WTC11 (cell line): ENCODE results near the gene ASF1A. TPM values are rescaled to one million over a fixed set of nuclear protein-coding genes. Genes with fewer than 3 reads are reported as not detected.

Experiments used
- ATAC-seq: fragments of 200-7000 bp; cut with Tn5 transposase; 2 replicates; pipeline ENCODE4 v1.10.0; 2021; ENCODE audit warnings: mild to moderate bottlenecking, moderate library complexity
- CTCF ChIA-PET: fragments of 300-600 bp; sonication (Branson Sonifier 250); formaldehyde crosslinking; loops from one replicate; lab custom pipeline; 2021; ENCODE audit warnings: antibody characterized with exemption; lab: Charles Lee
- POLR2A ChIA-PET: fragments of 350-600 bp; sonication (Branson Sonifier 250); formaldehyde crosslinking; loops from one replicate; lab custom pipeline; 2021; ENCODE audit warnings: antibody characterized with exemption; lab: Charles Lee
- DNase-seq: peaks from one replicate; pipeline ENCODE4 v3.0.0; 2021; ENCODE audit warnings: low spot score
- H3K27ac Mint-ChIP-seq: 2 replicates; pipeline ENCODE4 v1.8.0; 2021; ENCODE audit warnings: mixed read lengths
- H3K27me3 Mint-ChIP-seq: 2 replicates; pipeline ENCODE4 v1.8.0; 2021; ENCODE audit warnings: low read depth, mild to moderate bottlenecking, moderate library complexity, mixed read lengths
- H3K36me3 Mint-ChIP-seq: 2 replicates; pipeline ENCODE4 v1.8.0; 2021; ENCODE audit warnings: mixed read lengths
- H3K4me1 Mint-ChIP-seq: 2 replicates; pipeline ENCODE4 v1.8.0; 2022; ENCODE audit warnings: mixed read lengths
- H3K4me3 Mint-ChIP-seq: 2 replicates; pipeline ENCODE4 v1.8.0; 2021; ENCODE audit warnings: mild to moderate bottlenecking, moderate library complexity, mixed read lengths
- H3K9me3 Mint-ChIP-seq: 2 replicates; pipeline ENCODE4 v1.8.0; 2021; ENCODE audit warnings: mixed read lengths
- ATF1 ChIP-seq: sonication (generic); formaldehyde crosslinking; IDR thresholded peaks from 2 replicates; pipeline ENCODE4 v1.8.1; 2023; ENCODE audit warnings: mild to moderate bottlenecking, moderate library complexity, missing genetic modification reagents
- ATF2 ChIP-seq: sonication (generic); formaldehyde crosslinking; IDR thresholded peaks from 2 replicates; pipeline ENCODE4 v1.8.1; 2022; ENCODE audit warnings: low read depth, missing genetic modification reagents, borderline replicate concordance
- CREB1 ChIP-seq: sonication (generic); formaldehyde crosslinking; IDR thresholded peaks from 2 replicates; pipeline ENCODE4 v1.8.0; 2023; ENCODE audit warnings: mild to moderate bottlenecking, missing genetic modification reagents
- CTCF ChIP-seq: fragments of 200-600 bp; IDR thresholded peaks from 2 replicates; pipeline ENCODE4 v1.8.0; 2022; ENCODE audit warnings: antibody characterized with exemption
- E2F1 ChIP-seq: sonication (generic); formaldehyde crosslinking; IDR thresholded peaks from 2 replicates; pipeline ENCODE4 v1.8.0; 2022; ENCODE audit warnings: mild to moderate bottlenecking, missing genetic modification reagents
- FOXK1 ChIP-seq: sonication (generic); formaldehyde crosslinking; IDR thresholded peaks from 2 replicates; pipeline ENCODE4 v1.8.0; 2022; ENCODE audit warnings: mild to moderate bottlenecking, moderate library complexity, missing genetic modification reagents
- IRF2 ChIP-seq: sonication (generic); formaldehyde crosslinking; IDR thresholded peaks from 2 replicates; pipeline ENCODE4 v1.8.0; 2022; ENCODE audit warnings: low read depth, missing genetic modification reagents, borderline replicate concordance
- KAT7 ChIP-seq: sonication (generic); formaldehyde crosslinking; IDR thresholded peaks from 2 replicates; pipeline ENCODE4 v1.8.1; 2023; ENCODE audit warnings: missing genetic modification reagents, mild to moderate bottlenecking, borderline replicate concordance
- NFATC4 ChIP-seq: fragments of 250-450 bp; sonication (Bioruptor Pico); IDR thresholded peaks from 2 replicates; pipeline ENCODE4 v1.9.0; 2021; ENCODE audit warnings: mild to moderate bottlenecking
- PRDM15 ChIP-seq: sonication (generic); formaldehyde crosslinking; IDR thresholded peaks from 2 replicates; pipeline ENCODE4 v1.8.0; 2022; ENCODE audit warnings: missing genetic modification reagents
- STAT6 ChIP-seq: sonication (generic); formaldehyde crosslinking; conservative IDR thresholded peaks from 2 replicates; pipeline ENCODE4 v1.8.1; 2023; ENCODE audit warnings: mild to moderate bottlenecking, low read depth, missing genetic modification reagents, moderate library complexity
- USF1 ChIP-seq: sonication (generic); formaldehyde crosslinking; IDR thresholded peaks from 2 replicates; pipeline ENCODE4 v1.8.0; 2022; ENCODE audit warnings: mild to moderate bottlenecking, missing genetic modification reagents
- ZBTB21 ChIP-seq: sonication (generic); formaldehyde crosslinking; IDR thresholded peaks from 2 replicates; pipeline ENCODE4 v1.8.1; 2023; ENCODE audit warnings: mild to moderate bottlenecking, missing genetic modification reagents, borderline replicate concordance
- ZNF232 ChIP-seq: sonication (generic); formaldehyde crosslinking; IDR thresholded peaks from 2 replicates; pipeline ENCODE4 v1.8.0; 2022; ENCODE audit warnings: mild to moderate bottlenecking, missing genetic modification reagents
- ZNF396 ChIP-seq: fragments of 250-450 bp; sonication (Bioruptor Pico); IDR thresholded peaks from 2 replicates; pipeline ENCODE4 v1.8.0; 2021; ENCODE audit warnings: mild to moderate bottlenecking, moderate library complexity, borderline replicate concordance
- ZNF423 ChIP-seq: fragments of 250-450 bp; sonication (Bioruptor Pico); IDR thresholded peaks from 2 replicates; pipeline ENCODE4 v2.1.2; 2022; ENCODE audit warnings: mild to moderate bottlenecking, moderate library complexity
- total RNA-seq: library from RNA; stranded (reverse); gene quantifications from 3 replicates; pipeline ENCODE4 v1.2.3, GENCODE V29; 2021
- TF ChIP-seq, protein P1 (sequence below): sonication (generic); formaldehyde crosslinking; IDR thresholded peaks from 2 replicates; pipeline ENCODE4 v1.8.1; 2023; ENCODE audit warnings: mild to moderate bottlenecking, missing genetic modification reagents

The ASF1A gene
- total RNA-seq, 1 experiment from 2014 or later = 36.7 TPM

DNA sequence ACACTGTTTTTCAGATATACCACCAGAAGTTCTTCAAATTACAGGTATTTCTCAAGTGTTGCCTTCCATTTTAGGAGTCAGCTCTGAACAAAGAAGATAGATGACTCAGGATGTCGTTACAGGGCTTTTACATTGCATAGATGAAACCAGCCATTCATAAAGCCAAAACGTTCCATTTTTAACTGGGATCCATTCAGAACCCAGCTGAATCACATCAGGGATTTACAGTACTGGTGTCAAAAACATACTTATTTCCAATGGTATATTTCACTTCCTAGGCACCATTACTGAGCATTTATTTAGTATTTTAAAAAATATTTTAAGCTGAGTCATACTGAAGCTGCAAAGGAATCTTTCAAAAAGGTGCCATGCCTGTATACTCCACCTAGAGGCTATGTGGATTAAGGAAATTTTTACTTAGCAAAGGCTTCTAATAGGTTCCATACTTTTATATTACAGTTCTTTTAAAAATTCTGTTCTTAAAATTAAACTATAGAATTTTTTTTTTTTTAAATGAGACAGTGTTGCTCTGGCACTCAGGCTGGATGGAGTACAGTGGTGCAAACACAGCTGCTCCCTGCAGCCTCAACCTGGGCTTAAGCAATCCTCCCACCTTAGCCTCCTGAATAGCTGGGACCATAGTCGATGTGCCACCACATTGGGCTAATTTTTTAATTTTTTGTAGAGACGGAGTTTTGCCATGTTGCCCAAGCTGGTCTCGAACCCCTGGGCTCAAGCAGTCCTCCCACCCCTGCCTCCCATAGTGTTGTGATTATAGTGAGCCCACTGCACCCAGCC, 2.6 kb downstream of the ASF1A start (continued):
- TF ChIP-seq ATF2 (CRISPR knock-in tag) (no peak), PRDM15 (CRISPR knock-in tag) (no peak), ZBTB21 (CRISPR knock-in tag) (no peak)

DNA sequence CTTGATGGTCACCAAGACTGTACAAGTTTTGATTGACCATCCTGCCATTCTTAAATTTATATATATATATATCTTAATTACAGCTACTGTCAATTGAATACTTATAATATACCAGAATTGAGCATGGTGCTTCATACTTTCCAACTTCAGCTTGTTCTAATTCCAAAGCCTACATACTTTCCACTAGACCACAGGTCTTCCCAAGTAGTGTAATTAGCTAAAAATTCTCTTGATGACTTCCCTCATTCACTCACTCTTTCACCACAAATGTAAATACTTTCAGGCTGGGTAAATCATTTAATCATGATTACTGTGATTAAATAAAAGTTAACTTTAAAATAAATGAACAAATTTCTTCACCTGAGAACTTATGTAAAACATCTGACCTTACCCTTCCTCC, 3.4 kb downstream of the ASF1A start:
- DNase-seq (no peak), ATAC-seq (no peak)
- Mint-ChIP-seq H3K9me3 (no peaks in the 10 kb centered on the region), H3K4me1 (peaks cover 51% of the 10 kb centered on the region), H3K36me3 (peaks cover 30% of the 10 kb centered on the region), H3K4me3 (no peak overlapping the region), H3K27ac (peak overlapping the region; percentile 28; the same call in 1 of the 2 replicates), H3K27me3 (no peaks in the 10 kb centered on the region)
- TF ChIP-seq STAT6 = no peak
- TF ChIP-seq E2F1 = no peak
- TF ChIP-seq FOXK1 (CRISPR knock-in tag) = no peak
- no peak for TF ChIP-seq ZNF423 (CRISPR knock-in tag)
- TF ChIP-seq KAT7 = no peak
- no peak for TF ChIP-seq IRF2 (CRISPR knock-in tag)
- TF ChIP-seq ZNF396 (CRISPR knock-in tag) = no peak
- TF ChIP-seq CREB1 (CRISPR knock-in tag) = no peak
- CTCF ChIA-PET = interaction anchor here (1.1 to 3.1 kb wide), 6 partner anchors 15 to 213 kb away, joined by 3 to 13 read pairs (median 4); no protein-coding TSS in a partner anchor
- POLR2A ChIA-PET = no interaction called here

- ChIA-PET CTCF (no interaction called here), POLR2A (interaction anchor here (0.6 kb wide), 1 partner anchor 211 kb away, joined by 3 read pairs; no protein-coding TSS in a partner anchor)
- ATAC-seq (peak; percentile 11; the same call in 1 of the 2 replicates), DNase-seq (no peak)
- Mint-ChIP-seq H3K27me3 (no peaks in the 10 kb centered on the region), H3K27ac (peak overlapping the region; percentile 43), H3K36me3 (peaks cover 49% of the 10 kb centered on the region), H3K4me3 (no peak overlapping the region), H3K4me1 (peaks cover 50% of the 10 kb centered on the region), H3K9me3 (no peaks in the 10 kb centered on the region)
- TF ChIP-seq ZNF232 (CRISPR knock-in tag) (no peak), CTCF (no peak), USF1 (CRISPR knock-in tag) (no peak), NFATC4 (no peak), ATF1 (CRISPR knock-in tag) (no peak)
- TF ChIP-seq, protein P1, sequence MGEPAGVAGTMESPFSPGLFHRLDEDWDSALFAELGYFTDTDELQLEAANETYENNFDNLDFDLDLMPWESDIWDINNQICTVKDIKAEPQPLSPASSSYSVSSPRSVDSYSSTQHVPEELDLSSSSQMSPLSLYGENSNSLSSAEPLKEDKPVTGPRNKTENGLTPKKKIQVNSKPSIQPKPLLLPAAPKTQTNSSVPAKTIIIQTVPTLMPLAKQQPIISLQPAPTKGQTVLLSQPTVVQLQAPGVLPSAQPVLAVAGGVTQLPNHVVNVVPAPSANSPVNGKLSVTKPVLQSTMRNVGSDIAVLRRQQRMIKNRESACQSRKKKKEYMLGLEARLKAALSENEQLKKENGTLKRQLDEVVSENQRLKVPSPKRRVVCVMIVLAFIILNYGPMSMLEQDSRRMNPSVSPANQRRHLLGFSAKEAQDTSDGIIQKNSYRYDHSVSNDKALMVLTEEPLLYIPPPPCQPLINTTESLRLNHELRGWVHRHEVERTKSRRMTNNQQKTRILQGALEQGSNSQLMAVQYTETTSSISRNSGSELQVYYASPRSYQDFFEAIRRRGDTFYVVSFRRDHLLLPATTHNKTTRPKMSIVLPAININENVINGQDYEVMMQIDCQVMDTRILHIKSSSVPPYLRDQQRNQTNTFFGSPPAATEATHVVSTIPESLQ = no peak
Measured at GRCh38 chr6:118899948-118900347, 6.0 kb downstream of the ASF1A start.
